Measurements from ENCODE around the gene PSD.

The PSD gene

DNA sequence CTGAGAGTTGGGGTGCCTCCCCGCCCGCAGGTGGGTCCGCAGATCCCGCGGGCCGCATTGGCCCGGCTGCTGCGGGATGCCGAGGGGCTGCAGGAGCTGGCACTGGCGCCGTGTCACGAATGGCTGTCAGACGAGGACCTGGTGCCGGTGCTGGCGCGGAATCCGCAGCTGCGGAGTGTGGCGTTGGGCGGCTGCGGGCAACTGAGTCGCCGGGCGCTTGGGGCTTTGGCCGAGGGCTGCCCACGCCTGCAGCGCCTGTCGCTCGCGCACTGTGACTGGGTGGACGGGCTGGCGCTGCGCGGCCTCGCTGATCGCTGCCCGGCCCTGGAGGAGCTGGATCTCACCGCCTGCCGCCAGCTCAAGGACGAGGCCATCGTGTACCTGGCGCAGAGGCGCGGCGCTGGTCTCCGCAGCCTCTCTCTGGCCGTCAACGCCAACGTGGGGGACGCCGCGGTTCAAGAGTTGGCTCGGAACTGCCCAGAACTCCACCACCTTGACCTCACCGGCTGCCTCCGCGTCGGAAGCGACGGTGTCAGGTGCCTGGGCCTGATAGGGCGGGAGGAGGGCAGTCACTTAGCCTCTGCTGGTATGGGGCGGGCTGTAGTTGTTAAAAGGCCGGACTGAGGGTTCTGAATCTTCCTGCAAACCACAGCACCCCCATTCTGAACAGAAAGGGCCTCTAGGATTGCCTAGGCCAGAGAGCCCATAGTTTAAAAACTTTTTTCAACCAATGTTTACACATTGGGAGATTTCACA, 3.4 kb upstream of the PSD start:
- TF ChIP-seq JUND (IDR thresholded peaks at IDR 0.05; ENCODE audit: low read depth): no peak
- in situ Hi-C loops (cut with HindIII; ENCODE audit: low pct_unique_long_range_greater_than_20kb, low sequenced_read_pairs): no loop called here
- peak in 1 of 2 experiments; percentile 71 for DNase-seq (ENCODE audit: low read depth in 1 of 2, low spot score in 1 of 2)

DNA sequence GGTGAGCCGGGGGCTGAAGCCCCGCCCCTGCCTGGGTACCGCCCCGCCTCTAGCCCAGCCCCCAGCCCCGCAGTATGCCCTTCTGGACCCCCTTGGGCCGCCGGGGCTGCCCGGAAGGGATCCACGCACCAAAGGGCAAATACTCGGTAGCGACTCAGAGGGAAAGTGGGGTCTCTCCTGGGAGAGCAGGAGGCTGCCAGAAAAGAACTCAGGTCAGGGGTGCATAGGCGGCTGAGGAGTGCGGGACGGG, 2.8 kb upstream of the PSD start:
- TF ChIP-seq JUND (IDR thresholded peaks at IDR 0.05; ENCODE audit: low read depth): no peak
- DNase-seq (ENCODE audit: low read depth in 1 of 2, low spot score in 1 of 2): no peak
- in situ Hi-C loops (cut with HindIII; ENCODE audit: low pct_unique_long_range_greater_than_20kb, low sequenced_read_pairs): no loop called here

GRCh38 chr10:102420714-102421506, 2.3 kb upstream of the PSD start, which contains the start of gene FBXL15:
Gene FBXL15 (plus strand): TSS chr10:102420836. CDS start chr10:102421130, 294 bp downstream.
- peak; percentile 98 to 99 for DNase-seq (ENCODE audit: low read depth in 1 of 2, low spot score in 1 of 2)
- no peak for TF ChIP-seq JUND (IDR thresholded peaks at IDR 0.05; ENCODE audit: low read depth)
- in situ Hi-C loops (cut with HindIII; ENCODE audit: low pct_unique_long_range_greater_than_20kb, low sequenced_read_pairs): no loop called here

- no peak for DNase-seq (ENCODE audit: low read depth in 1 of 2, low spot score in 1 of 2)
- TF ChIP-seq JUND (IDR thresholded peaks at IDR 0.05; ENCODE audit: low read depth): no peak
- in situ Hi-C loops (cut with HindIII; ENCODE audit: low pct_unique_long_range_greater_than_20kb, low sequenced_read_pairs): no loop called here
Observed at GRCh38 chr10:102420181-102420713, 1.7 kb upstream of the PSD start.

GRCh38 chr10:102419269-102420180, 940 bp upstream of the PSD start:
- TF ChIP-seq JUND (IDR thresholded peaks at IDR 0.05; ENCODE audit: low read depth): no peak
- in situ Hi-C loops (cut with HindIII; ENCODE audit: low pct_unique_long_range_greater_than_20kb, low sequenced_read_pairs): no loop called here
- peak; percentile 71 to 81 for DNase-seq (ENCODE audit: low read depth in 1 of 2, low spot score in 1 of 2)

GRCh38 chr10:102416695-102417094, 1.9 kb downstream of the PSD start:
- in situ Hi-C loops (cut with HindIII; ENCODE audit: low pct_unique_long_range_greater_than_20kb, low sequenced_read_pairs): no loop called here
- no peak for DNase-seq (ENCODE audit: low read depth in 1 of 2, low spot score in 1 of 2)
- no peak for TF ChIP-seq JUND (IDR thresholded peaks at IDR 0.05; ENCODE audit: low read depth)

DNA sequence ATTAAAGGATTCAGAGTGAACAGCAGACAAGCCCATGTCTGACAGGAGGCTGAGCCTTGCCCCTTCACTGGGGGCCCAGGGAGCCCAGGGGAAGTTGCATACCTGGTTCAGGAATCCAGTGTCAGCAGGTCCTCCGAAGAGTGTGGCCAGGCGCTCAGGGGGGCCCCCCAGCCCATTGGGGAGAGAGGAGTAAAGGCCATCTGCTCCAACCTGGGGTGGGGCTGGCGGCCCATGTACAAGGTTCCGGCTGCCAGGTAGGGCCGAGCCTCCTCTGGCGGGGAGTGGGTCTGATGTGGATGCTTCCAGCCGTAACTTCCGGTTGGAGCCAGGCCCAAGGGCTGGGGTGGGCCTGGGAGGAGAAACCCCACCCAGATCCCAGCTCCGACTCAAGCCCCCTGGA, 2.3 kb downstream of the PSD start:
- DNase-seq (ENCODE audit: low read depth in 1 of 2, low spot score in 1 of 2): no peak
- no peak for TF ChIP-seq JUND (IDR thresholded peaks at IDR 0.05; ENCODE audit: low read depth)
- in situ Hi-C loops (cut with HindIII; ENCODE audit: low pct_unique_long_range_greater_than_20kb, low sequenced_read_pairs): no loop called here

- no peak for TF ChIP-seq JUND (IDR thresholded peaks at IDR 0.05; ENCODE audit: low read depth)
- in situ Hi-C loops (cut with HindIII; ENCODE audit: low pct_unique_long_range_greater_than_20kb, low sequenced_read_pairs): no loop called here
- DNase-seq (ENCODE audit: low read depth in 1 of 2, low spot score in 1 of 2): no peak
Observed at GRCh38 chr10:102414749-102415148, 3.8 kb downstream of the PSD start.

GRCh38 chr10:102413806-102414561, 4.6 kb downstream of the PSD start:
- in situ Hi-C loops (cut with HindIII; ENCODE audit: low pct_unique_long_range_greater_than_20kb, low sequenced_read_pairs): no loop called here
- TF ChIP-seq JUND (IDR thresholded peaks at IDR 0.05; ENCODE audit: low read depth): no peak
- no peak for DNase-seq (ENCODE audit: low read depth in 1 of 2, low spot score in 1 of 2)

- in situ Hi-C loops (cut with HindIII; ENCODE audit: low pct_unique_long_range_greater_than_20kb, low sequenced_read_pairs): no loop called here
- TF ChIP-seq JUND (IDR thresholded peaks at IDR 0.05; ENCODE audit: low read depth): no peak
- no peak for DNase-seq (ENCODE audit: low read depth in 1 of 2, low spot score in 1 of 2)
Observed at GRCh38 chr10:102413053-102413705, 5.4 kb downstream of the PSD start.

DNA sequence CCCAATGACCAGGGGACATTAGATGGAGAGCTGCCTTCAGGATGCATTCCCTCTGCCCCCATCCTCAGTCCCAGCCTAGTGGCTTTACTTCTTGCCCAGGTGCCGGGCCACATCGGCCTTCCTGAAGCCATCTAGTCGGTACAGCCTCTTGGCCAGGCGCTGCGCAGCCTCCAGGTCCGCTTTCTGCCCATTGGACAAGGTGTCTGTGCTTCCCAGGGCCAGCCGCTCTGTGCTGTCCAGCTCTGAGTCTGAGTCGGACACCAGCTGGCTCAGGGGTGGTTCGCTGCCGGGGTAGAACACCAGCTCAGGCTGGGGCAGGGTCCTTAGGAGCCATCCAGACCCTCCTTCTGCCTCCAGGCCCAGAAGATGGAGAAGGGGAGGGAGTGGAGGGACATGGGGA, 6.3 kb downstream of the PSD start:
- in situ Hi-C loops (cut with HindIII; ENCODE audit: low pct_unique_long_range_greater_than_20kb, low sequenced_read_pairs): no loop called here
- no peak for TF ChIP-seq JUND (IDR thresholded peaks at IDR 0.05; ENCODE audit: low read depth)

More for the DNA sequence above, 6.3 kb downstream of the PSD start:
- DNase-seq (ENCODE audit: low read depth in 1 of 2, low spot score in 1 of 2): no peak
